GM23248 (cell line): ENCODE data around the gene CGAS. TPM values are rescaled to one million over a fixed set of nuclear protein-coding genes. Genes with fewer than 3 reads are reported as not detected.

Source experiments
- DNase-seq: peaks from one replicate; pipeline ENCODE4 v3.0.0-alpha.2; 2015
- H2AFZ ChIP-seq: fragments of 200-600 bp; sonication (generic); 2 replicates; pipeline ENCODE4 v1.6.1; 2016; ENCODE audit warnings: antibody characterized with exemption
- H3F3A ChIP-seq: fragments of 200-600 bp; sonication (generic); 2 replicates; pipeline ENCODE4 v1.6.1; 2016; ENCODE audit warnings: mild to moderate bottlenecking, antibody characterized with exemption, mixed run types; ENCODE audit not compliant: insufficient read depth
- H3K27ac ChIP-seq: fragments of 200-600 bp; sonication (generic); 2 replicates; pipeline ENCODE4 v1.5.1; 2016; ENCODE audit warnings: mild to moderate bottlenecking
- H3K27me3 ChIP-seq: fragments of 200-600 bp; sonication (generic); replicated peaks from 2 replicates; pipeline ENCODE4 v1.6.1; 2016; ENCODE audit warnings: mild to moderate bottlenecking; ENCODE audit not compliant: insufficient read depth
- H3K36me3 ChIP-seq: fragments of 200-600 bp; sonication (generic); 2 replicates; pipeline ENCODE4 v1.6.1; 2016; ENCODE audit warnings: low read depth, mild to moderate bottlenecking
- H3K4me1 ChIP-seq: fragments of 200-600 bp; sonication (generic); 2 replicates; pipeline ENCODE4 v1.6.1; 2016; ENCODE audit warnings: mild to moderate bottlenecking; ENCODE audit not compliant: insufficient read depth
- H3K4me2 ChIP-seq: fragments of 200-600 bp; sonication (generic); one replicate; pipeline ENCODE4 v1.6.1; 2016; ENCODE audit warnings: mild to moderate bottlenecking; ENCODE audit not compliant: unreplicated experiment
- H3K4me3 ChIP-seq: fragments of 200-600 bp; sonication (generic); 2 replicates; pipeline ENCODE4 v1.5.1; 2016; ENCODE audit warnings: mild to moderate bottlenecking
- H3K79me2 ChIP-seq: fragments of 200-600 bp; sonication (generic); 2 replicates; pipeline ENCODE4 v1.6.1; 2016; ENCODE audit warnings: mild to moderate bottlenecking; ENCODE audit not compliant: insufficient read depth
- H3K9ac ChIP-seq: fragments of 200-600 bp; sonication (generic); 2 replicates; pipeline ENCODE4 v1.6.1; 2016; ENCODE audit warnings: mild to moderate bottlenecking
- H3K9me2 ChIP-seq: fragments of 200-600 bp; sonication (generic); 2 replicates; pipeline ENCODE4 v1.6.1; 2016; ENCODE audit warnings: mixed run types, mild to moderate bottlenecking, moderate library complexity; ENCODE audit not compliant: insufficient read depth
- H3K9me3 ChIP-seq: fragments of 200-600 bp; sonication (generic); one replicate; pipeline ENCODE4 v1.6.1; 2017; ENCODE audit warnings: low read depth
- H4K20me1 ChIP-seq: fragments of 200-600 bp; sonication (generic); 2 replicates; pipeline ENCODE4 v1.6.0; 2016; ENCODE audit not compliant: insufficient read depth
- EZH2 ChIP-seq: fragments of 200-600 bp; sonication (generic); IDR thresholded peaks from 2 replicates; pipeline ENCODE4 v1.6.1; 2018; ENCODE audit warnings: antibody characterized with exemption, mild to moderate bottlenecking; ENCODE audit not compliant: insufficient read depth, poor library complexity, severe bottlenecking
- EZH2phosphoT487 ChIP-seq: fragments of 200-600 bp; sonication (generic); IDR thresholded peaks from 2 replicates; pipeline ENCODE4 v1.6.1; 2018; ENCODE audit warnings: antibody characterized with exemption, moderate library complexity, mild to moderate bottlenecking, low read depth; ENCODE audit not compliant: insufficient read depth
- whole genome bisulfite sequencing, 2 experiments: methylation state at CpG; one replicate each; pipeline ENCODE4 v1.1.6; 2015 to 2017; ENCODE audit warnings: low lambda C conversion rate in 2 of 2, low coverage in 1 of 2; ENCODE audit errors: missing lambda C conversion rate in 2 of 2; 5-methylcytosine and 5-hydroxymethylcytosine counted together
- in situ Hi-C: fragments of 300-500 bp; cut with MboI; formaldehyde crosslinking; loops from 2 replicates; pipeline ENCODE4 v1.15.0; 2020
- polyA plus RNA-seq: library from polyadenylated mRNA; unstranded; fragments of >200 nt; fragmentation: Nextera tagmentation; extraction: Ambion mirVana; gene quantifications from 2 replicates; pipeline ENCODE4 v1.2.1, GENCODE V29; 2016
- total RNA-seq: library from RNA; depleted of rRNA; stranded (reverse); fragments of >200 nt; shearing (Covaris generic); gene quantifications from 2 replicates; pipeline ENCODE4 v1.2.3, GENCODE V29; 2014

Gene CGAS
- total and polyA plus RNA-seq, 2 experiments from 2014 or later: 3.7 to 4.8 TPM

DNA sequence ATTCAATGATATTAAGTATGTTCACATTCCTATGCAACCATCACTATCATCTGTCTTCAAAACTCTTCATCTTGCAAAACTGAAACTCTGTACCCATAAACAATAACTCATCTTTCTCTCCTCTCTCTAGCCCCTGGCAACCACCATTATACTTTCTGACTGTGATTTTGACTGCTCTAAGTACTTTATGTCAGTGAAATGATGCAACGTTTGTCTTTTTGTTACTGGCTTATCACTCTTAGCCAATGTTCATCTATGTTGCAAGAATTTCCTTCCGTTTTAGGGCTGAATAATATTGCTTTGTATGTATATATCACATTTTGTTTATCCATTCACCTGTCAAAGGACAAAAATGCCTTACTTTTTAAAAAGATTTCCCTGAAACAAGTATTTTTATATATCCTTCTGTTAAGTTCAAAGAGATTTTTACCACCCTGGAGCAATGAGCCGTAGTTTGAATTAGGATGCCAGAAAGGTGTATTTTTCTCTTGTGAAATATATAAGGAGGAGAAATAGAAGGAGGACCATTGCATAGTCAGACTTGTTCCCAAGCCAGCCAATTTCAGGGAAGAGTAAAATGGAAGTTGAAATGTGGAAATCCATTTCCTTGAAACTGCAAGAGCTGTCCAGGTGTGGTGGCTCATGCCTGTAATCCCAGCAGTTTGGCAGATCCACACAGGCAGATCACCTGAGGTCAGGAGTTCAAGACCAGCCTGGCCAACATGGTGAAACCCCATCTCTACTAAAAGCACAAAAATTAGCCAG lies 4.0 kb upstream of the CGAS start:
- H3K27me3 ChIP-seq: no peaks in the 10 kb centered on the region
- DNase-seq: peak; percentile 4
- H3K27ac ChIP-seq: no peak overlapping the region
- H3K4me1 ChIP-seq: peaks cover 9% of the 10 kb centered on the region; the same call in 1 of the 2 replicates
- no peaks in the 10 kb centered on the region for H3K36me3 ChIP-seq
- no peak overlapping the region for H2AFZ ChIP-seq
- in situ Hi-C loops: no loop called here
- H3F3A ChIP-seq: peaks cover 2% of the 10 kb centered on the region; the same call in 1 of the 2 replicates
- no peaks in the 10 kb centered on the region for H3K9me2 ChIP-seq
- TF ChIP-seq EZH2phosphoT487 (no peak), EZH2 (no peak)
- H3K4me2 ChIP-seq: no peak overlapping the region
- H3K9me3 ChIP-seq: no peaks in the 10 kb centered on the region
- peaks cover 16% of the 10 kb centered on the region for H3K79me2 ChIP-seq
- H3K9ac ChIP-seq: no peak overlapping the region
- 61 to 64% methylated on average over 3 of the region's 3 CpGs for WGBS, 2 experiments
- no peak overlapping the region for H3K4me3 ChIP-seq
- no peaks in the 10 kb centered on the region for H4K20me1 ChIP-seq

GRCh38 chr6:73451223-73452106 lies 632 bp downstream of the CGAS start:
- TF ChIP-seq EZH2phosphoT487: no peak
- TF ChIP-seq EZH2: no peak
- peak; percentile 76 for DNase-seq

DNA sequence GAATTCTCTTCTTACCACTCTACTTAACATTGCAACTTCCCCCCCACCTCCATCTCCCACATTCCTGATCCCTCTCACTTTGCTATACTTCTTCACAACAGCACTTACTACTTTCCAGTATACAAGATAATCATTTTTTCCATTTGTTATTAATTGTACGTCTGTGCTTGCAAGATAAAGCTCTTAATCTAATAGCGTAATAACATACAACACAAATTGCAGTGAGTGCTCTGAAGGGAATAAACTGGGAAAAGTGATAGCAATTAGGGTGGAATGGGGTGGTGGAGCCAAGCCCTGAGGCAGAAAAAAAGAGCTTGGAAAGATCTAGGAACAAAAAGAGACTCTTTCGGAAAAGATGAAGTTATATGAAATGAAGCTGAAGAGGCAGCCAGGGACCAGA lies 8.5 kb downstream of the CGAS start:
- Histone ChIP-seq H3K27me3 (no peaks in the 10 kb centered on the region), H3K9me3 (no peaks in the 10 kb centered on the region), H3K4me1 (no peaks in the 10 kb centered on the region), H3K4me3 (no peak overlapping the region), H3K36me3 (peaks cover 12% of the 10 kb centered on the region), H3K9ac (no peak overlapping the region), H3K27ac (no peak overlapping the region), H3K9me2 (no peaks in the 10 kb centered on the region), H2AFZ (no peak overlapping the region), H3K79me2 (peaks cover 17% of the 10 kb centered on the region), H3K4me2 (no peak overlapping the region), H3F3A (no peaks in the 10 kb centered on the region), H4K20me1 (no peaks in the 10 kb centered on the region)
- TF ChIP-seq EZH2 (no peak), EZH2phosphoT487 (no peak)
- whole genome bisulfite sequencing, 2 experiments: 97 to 98% methylated on average over 3 of the region's 3 CpGs
- no peak for DNase-seq
- in situ Hi-C loops: no loop called here

More at GRCh38 chr6:73451223-73452106, 632 bp downstream of the CGAS start:
- no peaks in the 10 kb centered on the region for H3K27me3 ChIP-seq
- H3K9ac ChIP-seq: peak overlapping the region; percentile 83
- in situ Hi-C loops: no loop called here
- no peaks in the 10 kb centered on the region for H3K9me2 ChIP-seq
- H3K9me3 ChIP-seq: no peaks in the 10 kb centered on the region
- H3K4me2 ChIP-seq: peak overlapping the region; percentile 98
- peaks cover 54% of the 10 kb centered on the region for H3K79me2 ChIP-seq
- peak overlapping the region; percentile 96 for H2AFZ ChIP-seq
- H3K4me1 ChIP-seq: 0 out of 2 replicates have a peak, but pooled peaks cover 5% of the 10 kb centered on the region
- H3K27ac ChIP-seq: peak overlapping the region; percentile 68
- peak overlapping the region; percentile 79 for H3K4me3 ChIP-seq
- 1 to 3% methylated on average over 73 to 74 of the region's 79 CpGs for WGBS, 2 experiments
- H3K36me3 ChIP-seq: no peaks in the 10 kb centered on the region; the same call in 1 of the 2 replicates
- no peaks in the 10 kb centered on the region for H4K20me1 ChIP-seq
- H3F3A ChIP-seq: no peaks in the 10 kb centered on the region

DNA sequence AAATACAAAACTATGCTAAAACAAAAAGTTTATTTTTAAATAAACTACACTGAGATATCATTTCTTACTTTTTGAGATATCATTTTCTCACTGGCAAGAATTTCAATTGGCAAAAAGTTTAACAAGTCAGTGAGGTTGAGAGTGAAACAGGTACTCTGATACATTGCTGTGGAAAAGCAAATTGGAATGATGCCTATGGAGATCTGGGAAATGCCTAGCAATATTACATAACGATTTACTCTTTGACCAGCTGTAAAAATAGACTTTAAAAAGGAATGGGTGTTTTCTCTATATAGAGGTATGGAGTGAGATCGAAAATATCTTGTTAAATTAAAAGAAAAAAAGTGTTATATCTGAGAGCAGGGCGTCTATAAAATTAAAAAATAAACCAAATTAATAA lies 16.9 kb downstream of the CGAS start:
- no peak overlapping the region for H2AFZ ChIP-seq
- 84% methylated on average over 3 of the region's 3 CpGs for WGBS, 2 experiments
- in situ Hi-C loops: no loop called here

More for the DNA sequence above, 16.9 kb downstream of the CGAS start:
- no peaks in the 10 kb centered on the region for H3K27me3 ChIP-seq
- H3K4me3 ChIP-seq: no peak overlapping the region
- no peaks in the 10 kb centered on the region for H3K9me2 ChIP-seq
- TF ChIP-seq EZH2: no peak
- no peak for TF ChIP-seq EZH2phosphoT487
- H3K9ac ChIP-seq: no peak overlapping the region
- H3F3A ChIP-seq: no peaks in the 10 kb centered on the region
- H3K4me1 ChIP-seq: no peaks in the 10 kb centered on the region
- H3K4me2 ChIP-seq: no peak overlapping the region
- no peaks in the 10 kb centered on the region; the same call in none of the 2 replicates for H3K36me3 ChIP-seq
- H3K9me3 ChIP-seq: no peaks in the 10 kb centered on the region
- DNase-seq: no peak
- no peaks in the 10 kb centered on the region for H3K79me2 ChIP-seq
- H4K20me1 ChIP-seq: no peaks in the 10 kb centered on the region
- H3K27ac ChIP-seq: no peak overlapping the region
